Liver (tissue), 9 donors: ENCODE results near the gene B3GNT2. TPM values are rescaled to one million over a fixed set of nuclear protein-coding genes. Genes with fewer than 3 reads are reported as not detected.

Experiments used
- DNase-seq: peaks from one replicate; pipeline ENCODE4 v3.0.0-alpha.2; 2017; ENCODE audit warnings: low spot score
- H3K27ac ChIP-seq, 2 donors: one replicate each; pipeline ENCODE4 v1.7.0; 2013; ENCODE audit warnings: inconsistent platforms in 2 of 2, low read length in 2 of 2, control low read depth in 1 of 2, low read depth in 1 of 2, mild to moderate bottlenecking in 1 of 2
- H3K27me3 ChIP-seq, 4 donors: one replicate each; pipeline versions ENCODE4 v1.6.1 to v1.7.0; 2013; ENCODE audit warnings: low read length in 3 of 4, inconsistent platforms in 1 of 4, mild to moderate bottlenecking in 1 of 4, moderate library complexity in 1 of 4; ENCODE audit not compliant: control insufficient read depth in 4 of 4, insufficient read depth in 4 of 4
- H3K36me3 ChIP-seq, 4 donors: one replicate each; pipeline versions ENCODE4 v1.6.1 to v1.7.0; 2013; ENCODE audit warnings: low read length in 3 of 4, mild to moderate bottlenecking in 3 of 4, low read depth in 1 of 4, moderate library complexity in 1 of 4; ENCODE audit not compliant: control insufficient read depth in 4 of 4, insufficient read depth in 3 of 4
- H3K4me1 ChIP-seq, 4 donors: one replicate each; pipeline versions ENCODE4 v1.6.1 to v1.7.0; 2013; ENCODE audit warnings: low read length in 3 of 4, mild to moderate bottlenecking in 3 of 4, moderate library complexity in 1 of 4; ENCODE audit not compliant: control insufficient read depth in 4 of 4, insufficient read depth in 4 of 4
- H3K4me3 ChIP-seq, 3 donors: one replicate each; pipeline versions ENCODE4 v1.6.1 to v1.7.0; 2013; ENCODE audit warnings: low read length in 3 of 3, control low read depth in 1 of 3, low read depth in 1 of 3, mild to moderate bottlenecking in 1 of 3
- H3K9ac ChIP-seq, 2 donors: one replicate each; pipeline ENCODE4 v1.7.0; 2013; ENCODE audit warnings: low read length in 2 of 2, mild to moderate bottlenecking in 2 of 2, moderate library complexity in 2 of 2, control low read depth in 1 of 2, low read depth in 1 of 2
- H3K9me3 ChIP-seq, 4 donors: one replicate each; pipeline versions ENCODE4 v1.6.1 to v1.7.0; 2013; ENCODE audit warnings: low read length in 3 of 4; ENCODE audit not compliant: control insufficient read depth in 4 of 4
- ATF3 ChIP-seq: IDR thresholded peaks from 2 replicates; pipeline ENCODE4 v1.6.1; 2016; ENCODE audit warnings: antibody characterized with exemption
- CTCF ChIP-seq: fragments of 150-350 bp; IDR thresholded peaks from 2 replicates; pipeline ENCODE4 v1.5.1; 2017; ENCODE audit warnings: improper control_type of control experiment, low read depth, low read length; ENCODE audit not compliant: missing input control
- EGR1 ChIP-seq, 2 donors: IDR thresholded peaks; 2 replicates each; pipeline ENCODE4 v1.6.1; 2016 to 2018; ENCODE audit warnings: antibody characterized with exemption in 2 of 2, low read depth in 2 of 2
- FOXA2 ChIP-seq: IDR thresholded peaks from 2 replicates; pipeline ENCODE4 v1.6.1; 2016; ENCODE audit warnings: antibody characterized with exemption
- GABPA ChIP-seq, 2 donors: IDR thresholded peaks in 1 of 2; conservative IDR thresholded peaks in 1 of 2; 2 replicates each; pipeline ENCODE4 v1.6.1; 2016; ENCODE audit warnings: antibody characterized with exemption in 2 of 2, mild to moderate bottlenecking in 1 of 2, moderate library complexity in 1 of 2
- HNF4A ChIP-seq, 2 donors: conservative IDR thresholded peaks; 2 replicates each; pipeline ENCODE4 v1.6.1; 2016; ENCODE audit warnings: antibody characterized with exemption in 2 of 2, mild to moderate bottlenecking in 2 of 2
- HNF4G ChIP-seq: IDR thresholded peaks from 2 replicates; pipeline ENCODE4 v1.6.1; 2016; ENCODE audit warnings: antibody characterized with exemption
- MAX ChIP-seq: IDR thresholded peaks from 2 replicates; pipeline ENCODE4 v1.6.1; 2016; ENCODE audit warnings: antibody characterized with exemption
- NR2F2 ChIP-seq: IDR thresholded peaks from 2 replicates; pipeline ENCODE4 v1.6.1; 2016; ENCODE audit warnings: antibody characterized with exemption
- RAD21 ChIP-seq, 2 donors: IDR thresholded peaks; 2 replicates each; pipeline ENCODE4 v1.6.1; 2016; ENCODE audit warnings: antibody characterized with exemption in 2 of 2, mild to moderate bottlenecking in 2 of 2
- REST ChIP-seq: IDR thresholded peaks from 2 replicates; pipeline ENCODE4 v1.6.1; 2016; ENCODE audit warnings: antibody characterized with exemption, mild to moderate bottlenecking
- TAF1 ChIP-seq: conservative IDR thresholded peaks from 2 replicates; pipeline ENCODE4 v1.6.1; 2016; ENCODE audit warnings: antibody characterized with exemption, mild to moderate bottlenecking
- YY1 ChIP-seq: IDR thresholded peaks from 2 replicates; pipeline ENCODE4 v1.6.1; 2016; ENCODE audit warnings: antibody characterized with exemption, mild to moderate bottlenecking
- ZBTB33 ChIP-seq: IDR thresholded peaks from 2 replicates; pipeline ENCODE4 v1.6.1; 2016; ENCODE audit warnings: antibody characterized with exemption
- WGBS: extraction: QIAGEN DNeasy Blood & Tissue Kit; methylation state at CpG from one replicate; pipeline ENCODE4 v1.1.7; 2013; 5-methylcytosine and 5-hydroxymethylcytosine counted together
- polyA plus RNA-seq, 2 donors: library from polyadenylated mRNA; stranded (reverse) in 1 of 2; unstranded in 1 of 2; fragments of 200-250 nt in 1 of 2; fragments of >200 nt in 1 of 2; fragmentation: Nextera tagmentation in 1 of 2; extraction: Ambion mirVana in 1 of 2; gene quantifications; one replicate each; pipeline versions ENCODE4 v1.2.1 to v1.2.3, GENCODE V29; 2013 to 2015
- total RNA-seq, 2 donors: library from RNA; depleted of rRNA; stranded (reverse); fragments of >200 nt; gene quantifications; one replicate each; pipeline ENCODE4 v1.2.3, GENCODE V29; 2014
- donor health status: healthy.
- donor health status: healthy.
- donor health status: healthy.
- donor health status: healthy.
- donor health status: healthy.

Gene B3GNT2
- total and polyA plus RNA-seq, 4 donors = 6.4 to 20.2 (median 14.2) TPM

GRCh38 chr2:62238236-62238635 lies 42.3 kb downstream of the B3GNT2 start:
- H3K4me1 ChIP-seq = no peaks in the 10 kb centered on the region
- no peaks in the 10 kb centered on the region for H3K27me3 ChIP-seq
- no peak for DNase-seq
- H3K9ac ChIP-seq = peak overlapping the region in 1 of 2 donors; percentile 21
- TF ChIP-seq ZBTB33 (no peak), HNF4A (conservative IDR thresholded peaks at IDR 0.05) (no peak), NR2F2 (no peak), MAX (no peak)
- no peaks in the 10 kb centered on the region for H3K9me3 ChIP-seq
- H3K36me3 ChIP-seq = no peaks in the 10 kb centered on the region
- 95% methylated on average over 10 of the region's 10 CpGs for whole genome bisulfite sequencing
- no peak overlapping the region for H3K4me3 ChIP-seq
- H3K27ac ChIP-seq = no peak overlapping the region

GRCh38 chr2:62240546-62240945 lies 44.6 kb downstream of the B3GNT2 start:
- Histone ChIP-seq H3K27ac (no peak overlapping the region), H3K27me3 (no peaks in the 10 kb centered on the region), H3K36me3 (no peaks in the 10 kb centered on the region), H3K9me3 (no peaks in the 10 kb centered on the region), H3K4me3 (no peak overlapping the region), H3K9ac (no peak overlapping the region), H3K4me1 (no peaks in the 10 kb centered on the region)
- DNase-seq = no peak
- TF ChIP-seq CTCF = no peak
- no peak for TF ChIP-seq NR2F2
- no peak for TF ChIP-seq RAD21 (IDR thresholded peaks at IDR 0.05)
- TF ChIP-seq MAX = no peak
- no peak for TF ChIP-seq GABPA (IDR thresholded peaks at IDR 0.05 in 1 of 2, conservative IDR thresholded peaks at IDR 0.05 in 1 of 2)
- no peak for TF ChIP-seq YY1
- TF ChIP-seq ATF3 = no peak
- no peak for TF ChIP-seq HNF4G
- TF ChIP-seq REST = no peak
- TF ChIP-seq EGR1 (IDR thresholded peaks at IDR 0.05; ENCODE audit: low read depth in 2 of 2) = no peak
- no peak for TF ChIP-seq ZBTB33
- TF ChIP-seq TAF1 = no peak
- TF ChIP-seq FOXA2 = no peak
- 97% methylated on average over 9 of the region's 9 CpGs for WGBS
